Smooth muscle cell (in vitro differentiated cells): ENCODE data around the gene SRPX. TPM values are rescaled to one million over a fixed set of nuclear protein-coding genes. Genes with fewer than 3 reads are reported as not detected.

Experiments
- DNase-seq: peaks from one replicate; lab custom pipeline; 2025; ENCODE audit not compliant: unreplicated experiment; lab: John Stamatoyannopoulos, UW
- H2AFZ ChIP-seq: fragments of 200-600 bp; sonication (generic); 2 replicates; pipeline ENCODE4 v1.6.0; 2016; ENCODE audit warnings: antibody characterized with exemption, low read depth, mild to moderate bottlenecking
- H3F3A ChIP-seq: fragments of 200-600 bp; sonication (generic); 2 replicates; pipeline ENCODE4 v1.6.0; 2017; ENCODE audit warnings: antibody characterized with exemption, low read depth
- H3K27ac ChIP-seq: fragments of 200-600 bp; sonication (generic); 2 replicates; pipeline ENCODE4 v1.5.1; 2016; ENCODE audit warnings: low read depth, mild to moderate bottlenecking
- H3K27me3 ChIP-seq: fragments of 200-600 bp; sonication (generic); 2 replicates; pipeline ENCODE4 v1.6.1; 2016; ENCODE audit warnings: low read depth, mild to moderate bottlenecking
- H3K36me3 ChIP-seq: fragments of 200-600 bp; sonication (generic); 2 replicates; pipeline ENCODE4 v1.5.1; 2016; ENCODE audit warnings: low read depth
- H3K4me1 ChIP-seq: fragments of 200-600 bp; sonication (generic); 2 replicates; pipeline ENCODE4 v1.5.1; 2016; ENCODE audit warnings: low read depth
- H3K4me2 ChIP-seq: fragments of 200-600 bp; sonication (generic); 2 replicates; pipeline ENCODE4 v1.6.0; 2016; ENCODE audit warnings: mild to moderate bottlenecking
- H3K4me3 ChIP-seq: fragments of 200-600 bp; sonication (generic); 2 replicates; pipeline ENCODE4 v1.5.1; 2016; ENCODE audit warnings: mild to moderate bottlenecking
- H3K79me2 ChIP-seq: fragments of 200-600 bp; sonication (generic); 2 replicates; pipeline ENCODE4 v1.6.0; 2016; ENCODE audit warnings: low read depth, mild to moderate bottlenecking
- H3K9ac ChIP-seq: fragments of 200-600 bp; sonication (generic); 2 replicates; pipeline ENCODE4 v1.6.0; 2016; ENCODE audit warnings: low read depth
- H3K9me3 ChIP-seq: fragments of 200-600 bp; sonication (generic); replicated peaks from 2 replicates; pipeline ENCODE4 v1.5.1; 2016; ENCODE audit warnings: low read depth
- H4K20me1 ChIP-seq: fragments of 200-600 bp; sonication (generic); 2 replicates; pipeline ENCODE4 v1.6.0; 2016; ENCODE audit warnings: low read depth
- WGBS: methylation state at CpG from one replicate; pipeline ENCODE4 v1.1.7; 2016; ENCODE audit warnings: low lambda C conversion rate; 5-methylcytosine and 5-hydroxymethylcytosine counted together
- polyA plus RNA-seq: library from polyadenylated mRNA; unstranded; fragments of >200 nt; fragmentation: Nextera tagmentation; extraction: Ambion mirVana; gene quantifications from 2 replicates; pipeline ENCODE4 v1.2.1, GENCODE V29; 2016
- total RNA-seq: library from RNA; depleted of rRNA; stranded (reverse); fragments of >200 nt; gene quantifications from 2 replicates; pipeline ENCODE4 v1.2.3, GENCODE V29; 2014
- TF ChIP-seq, protein P1 (sequence below): fragments of 200-600 bp; sonication (generic); IDR thresholded peaks from 2 replicates; pipeline ENCODE4 v1.5.1; 2017; ENCODE audit warnings: borderline replicate concordance, mild to moderate bottlenecking, antibody characterized with exemption; ENCODE audit not compliant: insufficient read depth, poor library complexity, severe bottlenecking

SRPX gene
- total and polyA plus RNA-seq, 2 experiments from 2014 or later: 46.1 to 64.9 TPM

DNA sequence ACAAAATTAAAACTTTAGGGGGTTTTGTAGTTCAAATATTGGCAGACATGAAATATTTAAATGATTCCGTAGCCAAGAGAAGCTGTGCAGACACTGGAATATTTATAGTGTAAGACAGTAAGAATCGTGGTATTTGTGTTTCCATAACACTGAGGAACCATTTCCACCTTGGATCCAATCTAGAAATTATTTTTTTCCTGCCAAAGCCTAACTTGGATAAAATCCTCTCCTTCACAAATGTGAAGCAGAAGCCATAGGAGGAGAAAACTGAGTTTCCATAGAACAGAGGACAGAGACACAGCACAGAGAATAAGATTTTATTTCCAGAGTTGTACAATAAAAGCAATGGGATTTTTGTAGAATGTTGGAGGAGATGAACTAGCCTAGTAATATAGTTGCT is 19.9 kb upstream of the SRPX start:
- no peak overlapping the region for H2AFZ ChIP-seq
- H3K27me3 ChIP-seq: no peaks in the 10 kb centered on the region
- TF ChIP-seq, protein P1, sequence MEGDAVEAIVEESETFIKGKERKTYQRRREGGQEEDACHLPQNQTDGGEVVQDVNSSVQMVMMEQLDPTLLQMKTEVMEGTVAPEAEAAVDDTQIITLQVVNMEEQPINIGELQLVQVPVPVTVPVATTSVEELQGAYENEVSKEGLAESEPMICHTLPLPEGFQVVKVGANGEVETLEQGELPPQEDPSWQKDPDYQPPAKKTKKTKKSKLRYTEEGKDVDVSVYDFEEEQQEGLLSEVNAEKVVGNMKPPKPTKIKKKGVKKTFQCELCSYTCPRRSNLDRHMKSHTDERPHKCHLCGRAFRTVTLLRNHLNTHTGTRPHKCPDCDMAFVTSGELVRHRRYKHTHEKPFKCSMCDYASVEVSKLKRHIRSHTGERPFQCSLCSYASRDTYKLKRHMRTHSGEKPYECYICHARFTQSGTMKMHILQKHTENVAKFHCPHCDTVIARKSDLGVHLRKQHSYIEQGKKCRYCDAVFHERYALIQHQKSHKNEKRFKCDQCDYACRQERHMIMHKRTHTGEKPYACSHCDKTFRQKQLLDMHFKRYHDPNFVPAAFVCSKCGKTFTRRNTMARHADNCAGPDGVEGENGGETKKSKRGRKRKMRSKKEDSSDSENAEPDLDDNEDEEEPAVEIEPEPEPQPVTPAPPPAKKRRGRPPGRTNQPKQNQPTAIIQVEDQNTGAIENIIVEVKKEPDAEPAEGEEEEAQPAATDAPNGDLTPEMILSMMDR: no peak
- no peaks in the 10 kb centered on the region for H3K36me3 ChIP-seq
- H3K4me1 ChIP-seq: no peaks in the 10 kb centered on the region
- no peak overlapping the region for H3K9ac ChIP-seq
- WGBS: 74% methylated on average over 2 of the region's 2 CpGs
- H3K27ac ChIP-seq: no peak overlapping the region
- H3K9me3 ChIP-seq: no peaks in the 10 kb centered on the region
- H3K79me2 ChIP-seq: no peaks in the 10 kb centered on the region
- DNase-seq: no peak
- no peaks in the 10 kb centered on the region for H4K20me1 ChIP-seq
- no peaks in the 10 kb centered on the region for H3F3A ChIP-seq
- no peak overlapping the region for H3K4me2 ChIP-seq
- H3K4me3 ChIP-seq: no peak overlapping the region

DNA sequence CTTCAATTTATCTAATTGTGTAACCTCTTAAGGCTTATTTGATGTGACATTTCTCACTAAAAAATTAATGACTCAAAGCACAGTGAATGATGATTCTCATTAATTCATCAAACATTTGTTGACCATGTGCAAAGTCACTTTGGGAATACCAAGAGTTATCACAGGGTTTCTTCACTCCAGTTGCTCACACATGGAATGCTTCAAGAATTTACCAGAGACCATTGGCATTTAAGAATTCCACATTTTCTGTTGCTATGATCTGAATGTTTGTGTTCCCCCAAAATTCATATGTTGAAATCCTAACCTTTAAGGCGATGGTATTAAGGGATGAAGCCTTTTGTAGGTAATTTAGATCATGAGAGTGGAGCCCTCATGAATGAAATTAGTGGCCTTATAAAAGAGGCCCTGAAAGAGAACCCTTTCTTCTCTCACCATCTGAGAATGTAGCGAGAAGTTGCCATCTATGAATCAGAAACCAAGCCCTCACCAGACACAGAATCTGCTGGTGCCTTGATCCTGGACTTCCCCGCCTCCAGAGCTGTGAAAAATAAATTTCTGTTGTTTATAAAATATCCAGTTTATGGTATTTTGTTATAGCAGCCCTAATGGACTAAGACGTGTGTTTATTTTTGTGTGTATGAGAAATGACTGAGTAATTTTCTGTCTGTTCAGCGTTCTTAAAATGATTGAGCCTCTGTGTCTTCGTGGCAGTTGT is 16.4 kb upstream of the SRPX start:
- no peaks in the 10 kb centered on the region for H3K4me1 ChIP-seq
- no peaks in the 10 kb centered on the region for H3K36me3 ChIP-seq
- no peak for DNase-seq
- no peak overlapping the region for H3K4me3 ChIP-seq
- H3K9ac ChIP-seq: no peak overlapping the region
- H3K27me3 ChIP-seq: no peaks in the 10 kb centered on the region
- TF ChIP-seq, protein P1: no peak
- H3K4me2 ChIP-seq: no peak overlapping the region
- no peaks in the 10 kb centered on the region for H3F3A ChIP-seq
- no peaks in the 10 kb centered on the region for H3K9me3 ChIP-seq
- H4K20me1 ChIP-seq: no peaks in the 10 kb centered on the region
- H3K79me2 ChIP-seq: no peaks in the 10 kb centered on the region
- no peak overlapping the region for H2AFZ ChIP-seq
- H3K27ac ChIP-seq: no peak overlapping the region
- 67% methylated on average over 6 of the region's 6 CpGs for WGBS

DNA sequence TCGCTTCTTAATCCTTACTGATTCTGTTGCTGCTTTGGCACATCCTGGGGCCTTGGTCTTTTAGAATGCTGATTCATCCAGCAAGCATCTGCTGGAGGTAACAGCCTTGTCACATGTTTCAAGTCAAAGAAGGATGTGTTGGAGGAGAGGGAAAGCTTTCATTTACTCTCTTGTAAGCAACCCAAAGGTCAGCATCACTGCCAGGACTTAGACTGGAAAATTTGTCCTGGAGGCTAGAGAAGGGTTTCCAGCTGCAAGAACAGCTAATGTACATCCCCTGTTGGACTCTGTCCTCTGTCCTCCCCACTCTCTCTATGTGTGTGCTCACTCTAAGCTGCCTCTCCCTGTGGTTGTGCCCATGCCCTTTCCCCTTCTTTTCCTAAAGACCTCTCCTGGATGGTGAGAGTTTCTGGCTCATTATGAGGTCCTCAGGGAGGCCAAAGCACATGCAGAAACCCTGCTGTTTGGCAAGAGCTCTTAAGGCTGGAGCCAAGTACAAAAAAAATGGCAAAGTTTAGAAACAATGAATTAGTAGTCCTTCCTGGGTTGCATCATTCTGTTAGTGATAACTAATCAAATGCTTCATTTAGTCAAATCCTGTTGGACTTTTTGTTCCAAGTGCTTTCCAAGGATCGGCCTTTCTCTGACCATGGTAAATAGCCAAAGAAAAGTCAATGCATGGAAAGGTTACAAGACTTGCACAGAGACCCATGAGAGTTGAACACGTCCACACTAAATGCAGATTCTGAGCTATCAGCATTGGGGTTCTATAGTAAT is 13.4 kb upstream of the SRPX start:
- no peak overlapping the region for H3K4me3 ChIP-seq
- no peak for DNase-seq
- WGBS: 43% methylated on average over 3 of the region's 3 CpGs
- no peak overlapping the region for H3K4me2 ChIP-seq
- TF ChIP-seq, protein P1: no peak
- H3K9ac ChIP-seq: no peak overlapping the region
- H3K4me1 ChIP-seq: no peaks in the 10 kb centered on the region
- H3K27ac ChIP-seq: peak overlapping the region; percentile 78
- no peaks in the 10 kb centered on the region for H3K9me3 ChIP-seq
- H4K20me1 ChIP-seq: no peaks in the 10 kb centered on the region
- H3F3A ChIP-seq: no peaks in the 10 kb centered on the region
- H3K27me3 ChIP-seq: no peaks in the 10 kb centered on the region
- H3K36me3 ChIP-seq: no peaks in the 10 kb centered on the region
- no peak overlapping the region for H2AFZ ChIP-seq
- no peaks in the 10 kb centered on the region for H3K79me2 ChIP-seq
